Mesenchymal stem cell (in vitro differentiated cells and primary cell): ENCODE results near the gene RBBP6.

Experiments
- DNase-seq: peaks from one replicate; pipeline ENCODE4 v3.0.0-alpha.2; 2013
- H2AFZ ChIP-seq: one replicate; pipeline ENCODE4 v1.6.1; 2013; ENCODE audit warnings: low read depth, mild to moderate bottlenecking, control low read depth, inconsistent platforms, low read length, moderate library complexity
- H2AK5ac ChIP-seq: 2 replicates; pipeline ENCODE4 v1.6.1; 2013; ENCODE audit warnings: low read length, moderate library complexity, mild to moderate bottlenecking, inconsistent platforms; ENCODE audit not compliant: severe bottlenecking
- H2BK120ac ChIP-seq: one replicate; pipeline ENCODE4 v1.6.1; 2013; ENCODE audit warnings: low read depth, mild to moderate bottlenecking, inconsistent platforms, low read length, moderate library complexity
- H2BK12ac ChIP-seq, 2 experiments: one replicate each; pipeline ENCODE4 v1.6.1; 2013; ENCODE audit warnings: inconsistent platforms in 2 of 2, low read length in 2 of 2, mild to moderate bottlenecking in 2 of 2, moderate library complexity in 2 of 2, control low read depth in 1 of 2
- H2BK15ac ChIP-seq: one replicate; pipeline ENCODE4 v1.6.1; 2013; ENCODE audit warnings: mild to moderate bottlenecking, low read depth, inconsistent platforms; ENCODE audit not compliant: poor library complexity, severe bottlenecking
- H2BK5ac ChIP-seq: 2 replicates; pipeline ENCODE4 v1.6.1; 2013; ENCODE audit warnings: low read depth, mild to moderate bottlenecking, low read length, control low read depth, inconsistent platforms; ENCODE audit not compliant: poor library complexity, severe bottlenecking
- H3K14ac ChIP-seq, 2 experiments: one replicate each; pipeline ENCODE4 v1.6.1; 2013; ENCODE audit warnings: inconsistent platforms in 2 of 2, low read length in 2 of 2, control low read depth in 1 of 2, mild to moderate bottlenecking in 1 of 2, moderate library complexity in 1 of 2
- H3K18ac ChIP-seq, 2 experiments: one replicate each; pipeline ENCODE4 v1.6.1; 2013; ENCODE audit warnings: inconsistent platforms in 2 of 2, low read length in 2 of 2, control low read depth in 1 of 2, low read depth in 1 of 2, mild to moderate bottlenecking in 1 of 2
- H3K23ac ChIP-seq, 2 experiments: one replicate each; pipeline ENCODE4 v1.6.1; 2013; ENCODE audit warnings: inconsistent platforms in 2 of 2, low read length in 2 of 2, mild to moderate bottlenecking in 2 of 2, moderate library complexity in 2 of 2, control low read depth in 1 of 2
- H3K27ac ChIP-seq: 2 replicates; pipeline ENCODE4 v1.5.1; 2013; ENCODE audit warnings: mild to moderate bottlenecking, moderate library complexity, low read length, control low read depth, inconsistent platforms; ENCODE audit not compliant: poor library complexity, severe bottlenecking
- H3K27me3 ChIP-seq, 2 experiments: 2 replicates each; pipeline versions ENCODE4 v1.6.1 to v1.7.0; 2013; ENCODE audit warnings: low read length in 2 of 2, mild to moderate bottlenecking in 2 of 2, moderate library complexity in 2 of 2, control low read depth in 1 of 2, inconsistent platforms in 1 of 2; ENCODE audit not compliant: control insufficient read depth in 1 of 2, insufficient read depth in 1 of 2
- H3K36me3 ChIP-seq, 2 experiments: 2 replicates each; pipeline versions ENCODE4 v1.6.1 to v1.7.0; 2013; ENCODE audit warnings: low read length in 2 of 2, control low read depth in 1 of 2, inconsistent platforms in 1 of 2, low read depth in 1 of 2, mild to moderate bottlenecking in 1 of 2; ENCODE audit not compliant: insufficient read depth in 2 of 2, control insufficient read depth in 1 of 2
- H3K4ac ChIP-seq, 2 experiments: one replicate each; pipeline ENCODE4 v1.6.1; 2013; ENCODE audit warnings: inconsistent platforms in 2 of 2, low read length in 2 of 2, mild to moderate bottlenecking in 2 of 2, moderate library complexity in 2 of 2, control low read depth in 1 of 2, low read depth in 1 of 2
- H3K4me1 ChIP-seq: 2 replicates; pipeline ENCODE4 v1.6.1; 2013; ENCODE audit warnings: low read depth, low read length, control low read depth; ENCODE audit not compliant: control insufficient read depth, insufficient read depth
- H3K4me2 ChIP-seq: 2 replicates; pipeline ENCODE4 v1.6.1; 2013; ENCODE audit warnings: low read length, mild to moderate bottlenecking, inconsistent platforms; ENCODE audit not compliant: poor library complexity, severe bottlenecking
- H3K4me3 ChIP-seq, 2 experiments: 2 replicates each; pipeline versions ENCODE4 v1.5.1 to v1.7.0; 2013; ENCODE audit warnings: low read length in 2 of 2, mild to moderate bottlenecking in 2 of 2, control low read depth in 1 of 2, low read depth in 1 of 2; ENCODE audit not compliant: insufficient read depth in 1 of 2
- H3K79me1 ChIP-seq: replicated peaks from 2 replicates; pipeline ENCODE4 v1.6.1; 2013; ENCODE audit warnings: mild to moderate bottlenecking, control low read depth, low read length, inconsistent platforms; ENCODE audit not compliant: poor library complexity, severe bottlenecking
- H3K9ac ChIP-seq: 2 replicates; pipeline ENCODE4 v1.7.0; 2013; ENCODE audit warnings: mild to moderate bottlenecking, low read length, moderate library complexity
- H3K9me3 ChIP-seq: 2 replicates; pipeline ENCODE4 v1.7.0; 2013; ENCODE audit warnings: mild to moderate bottlenecking, low read length; ENCODE audit not compliant: control insufficient read depth
- H4K8ac ChIP-seq: one replicate; pipeline ENCODE4 v1.6.1; 2013; ENCODE audit warnings: inconsistent platforms, mild to moderate bottlenecking, low read length, moderate library complexity
- H4K91ac ChIP-seq: one replicate; pipeline ENCODE4 v1.6.1; 2013; ENCODE audit warnings: mild to moderate bottlenecking, low read length, inconsistent platforms
- WGBS: methylation state at CpG from one replicate; pipeline ENCODE4 v1.1.7; 2013; ENCODE audit warnings: mixed read lengths; 5-methylcytosine and 5-hydroxymethylcytosine counted together

RBBP6 gene

GRCh38 chr16:24562811-24563210, 23.4 kb downstream of the RBBP6 start:
- Histone ChIP-seq H3K4me1 (no peaks in the 10 kb centered on the region), H2AFZ (no peak overlapping the region), H3K4ac (no peak overlapping the region), H2BK15ac (no peak overlapping the region), H3K4me3 (no peak overlapping the region), H4K91ac (no peak overlapping the region), H3K36me3 (peaks cover 17 to 99% of the 10 kb centered on the region in 2 experiments), H3K27ac (no peak overlapping the region), H3K9ac (peak overlapping the region; percentile 26), H3K23ac (no peak overlapping the region), H3K4me2 (no peak overlapping the region), H3K18ac (no peak overlapping the region), H2BK5ac (no peak overlapping the region), H2AK5ac (no peak overlapping the region), H2BK12ac (no peak overlapping the region), H3K27me3 (no peaks in the 10 kb centered on the region), H4K8ac (no peak overlapping the region), H3K79me1 (peaks cover 13% of the 10 kb centered on the region), H2BK120ac (no peak overlapping the region), H3K14ac (no peak overlapping the region), H3K9me3 (no peaks in the 10 kb centered on the region)
- no peak for DNase-seq

GRCh38 chr16:24568392-24568791, 29.0 kb downstream of the RBBP6 start:
- Histone ChIP-seq H2BK15ac (no peak overlapping the region), H3K9me3 (no peaks in the 10 kb centered on the region), H2AK5ac (no peak overlapping the region), H3K23ac (no peak overlapping the region), H4K91ac (no peak overlapping the region), H3K36me3 (peaks cover 20 to 98% of the 10 kb centered on the region in 2 experiments), H3K27ac (no peak overlapping the region), H2BK12ac (no peak overlapping the region), H3K14ac (no peak overlapping the region), H3K18ac (no peak overlapping the region), H3K4ac (no peak overlapping the region), H3K4me1 (no peaks in the 10 kb centered on the region), H3K4me2 (no peak overlapping the region), H3K4me3 (no peak overlapping the region), H2BK5ac (no peak overlapping the region), H2AFZ (no peak overlapping the region), H4K8ac (no peak overlapping the region), H2BK120ac (no peak overlapping the region), H3K27me3 (no peaks in the 10 kb centered on the region), H3K79me1 (peaks cover 7% of the 10 kb centered on the region), H3K9ac (no peak overlapping the region)
- 100% methylated on average over 2 of the region's 4 CpGs for WGBS
- DNase-seq, result no peak

DNA sequence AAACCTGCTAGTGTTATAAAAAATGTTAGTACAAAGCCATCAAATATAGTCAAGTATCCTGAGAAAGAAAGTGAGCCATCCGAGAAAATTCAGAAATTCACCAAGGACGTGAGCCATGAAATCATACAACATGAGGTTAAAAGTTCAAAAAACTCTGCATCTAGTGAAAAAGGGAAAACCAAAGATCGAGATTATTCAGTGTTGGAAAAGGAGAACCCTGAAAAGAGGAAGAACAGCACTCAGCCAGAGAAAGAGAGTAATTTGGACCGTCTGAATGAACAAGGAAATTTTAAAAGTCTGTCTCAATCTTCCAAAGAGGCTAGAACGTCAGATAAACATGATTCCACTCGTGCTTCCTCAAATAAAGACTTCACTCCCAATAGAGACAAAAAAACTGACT, 31.7 kb downstream of the RBBP6 start:
- Histone ChIP-seq H3K27me3 (no peaks in the 10 kb centered on the region), H2BK5ac (no peak overlapping the region), H2AFZ (no peak overlapping the region), H3K36me3 (peaks cover 12 to 71% of the 10 kb centered on the region in 2 experiments), H3K18ac (no peak overlapping the region), H3K79me1 (peaks cover 3% of the 10 kb centered on the region), H3K14ac (no peak overlapping the region), H3K9me3 (no peaks in the 10 kb centered on the region), H3K4me2 (no peak overlapping the region), H2BK15ac (no peak overlapping the region), H3K4me1 (no peaks in the 10 kb centered on the region), H2BK12ac (no peak overlapping the region), H3K4me3 (no peak overlapping the region), H3K9ac (no peak overlapping the region), H4K91ac (no peak overlapping the region), H2BK120ac (no peak overlapping the region), H3K4ac (no peak overlapping the region), H4K8ac (no peak overlapping the region), H2AK5ac (no peak overlapping the region), H3K23ac (no peak overlapping the region), H3K27ac (no peak overlapping the region)
- DNase-seq, result no peak
- WGBS, result 96% methylated on average over 6 of the region's 6 CpGs

GRCh38 chr16:24572069-24572468, 32.7 kb downstream of the RBBP6 start:
- no peaks in the 10 kb centered on the region for H3K27me3 ChIP-seq
- 83% methylated on average over 1 of the region's 2 CpGs for WGBS
- H4K8ac ChIP-seq, result no peak overlapping the region

More at GRCh38 chr16:24572069-24572468, 32.7 kb downstream of the RBBP6 start:
- H4K91ac ChIP-seq, result no peak overlapping the region
- H3K9ac ChIP-seq, result no peak overlapping the region
- no peak overlapping the region for H3K4me3 ChIP-seq
- H3K9me3 ChIP-seq, result no peaks in the 10 kb centered on the region
- no peak overlapping the region for H2BK15ac ChIP-seq
- no peak overlapping the region for H3K4ac ChIP-seq
- no peak overlapping the region for H2BK120ac ChIP-seq
- no peak overlapping the region for H3K18ac ChIP-seq
- peaks cover 8 to 62% of the 10 kb centered on the region in 2 experiments for H3K36me3 ChIP-seq
- H3K23ac ChIP-seq, result no peak overlapping the region
- no peak overlapping the region for H2AK5ac ChIP-seq
- DNase-seq, result no peak
- H3K4me2 ChIP-seq, result no peak overlapping the region
- no peak overlapping the region for H2AFZ ChIP-seq
- H2BK5ac ChIP-seq, result no peak overlapping the region
- no peak overlapping the region for H2BK12ac ChIP-seq
- H3K4me1 ChIP-seq, result no peaks in the 10 kb centered on the region
- H3K27ac ChIP-seq, result no peak overlapping the region
- H3K79me1 ChIP-seq, result peaks cover 3% of the 10 kb centered on the region
- H3K14ac ChIP-seq, result no peak overlapping the region
